K562 (cell line): Measurements from ENCODE around the gene INHA. TPM values are rescaled to one million over a fixed set of nuclear protein-coding genes. Genes with fewer than 3 reads are reported as not detected.

ENCODE experiments used
- ADNP ChIP-seq: fragments of 200-800 bp; sonication (Bioruptor generic); IDR thresholded peaks from 2 replicates; pipeline ENCODE4 v1.6.1; 2016; ENCODE audit warnings: missing genetic modification characterization, missing compliant biosample characterization
- CBX8 ChIP-seq: fragments of 200-600 bp; sonication (generic); IDR thresholded peaks from 2 replicates; pipeline ENCODE4 v1.6.1; 2012; ENCODE audit warnings: borderline replicate concordance, mixed run types, low read depth, mild to moderate bottlenecking, moderate library complexity, mixed read lengths, low read length, control low read depth, inconsistent platforms; ENCODE audit not compliant: poor library complexity, severe bottlenecking; ENCODE audit errors: extremely low read depth
- CHD2 ChIP-seq: IDR thresholded peaks from 2 replicates; pipeline ENCODE4 v1.6.1; 2011; ENCODE audit warnings: low read depth, low read length
- FOSL1 ChIP-seq: fragments of 200-800 bp; sonication (Bioruptor generic); conservative IDR thresholded peaks from 2 replicates; pipeline ENCODE4 v1.6.1; 2016; ENCODE audit warnings: missing genetic modification characterization, missing compliant biosample characterization
- FOXA3 ChIP-seq, 2 experiments: fragments of 450-650 bp in 1 of 2; sonication (generic) in 1 of 2; formaldehyde crosslinking; IDR thresholded peaks in 1 of 2; conservative IDR thresholded peaks in 1 of 2; 2 replicates each; pipeline versions ENCODE4 v1.4.0 to v1.8.0; 2020 to 2022; ENCODE audit warnings: mild to moderate bottlenecking in 2 of 2, missing genetic modification reagents in 1 of 2
- GATAD2A ChIP-seq: fragments of 450-650 bp; IDR thresholded peaks from 2 replicates; pipeline ENCODE4 v1.6.1; 2017
- HES1 ChIP-seq: fragments of 450-650 bp; IDR thresholded peaks from 2 replicates; pipeline ENCODE4 v1.6.1; 2016; ENCODE audit warnings: low read depth, mild to moderate bottlenecking, moderate library complexity
- KAT7 ChIP-seq: sonication (generic); formaldehyde crosslinking; IDR thresholded peaks from 2 replicates; pipeline ENCODE4 v1.8.0; 2022; ENCODE audit warnings: missing genetic modification reagents, mild to moderate bottlenecking, borderline replicate concordance
- TOE1 ChIP-seq, 2 experiments: fragments of 450-650 bp in 1 of 2; sonication (generic) in 1 of 2; formaldehyde crosslinking in 1 of 2; IDR thresholded peaks; 2 replicates each; pipeline versions ENCODE4 v1.7.1 to v1.8.0; 2016 to 2022; ENCODE audit warnings: borderline replicate concordance in 2 of 2, mild to moderate bottlenecking in 2 of 2, antibody characterized with exemption in 1 of 2, inconsistent platforms in 1 of 2, low read depth in 1 of 2, missing genetic modification reagents in 1 of 2, moderate library complexity in 1 of 2
- ZNF3 ChIP-seq: fragments of 250-450 bp; sonication (Bioruptor Pico); IDR thresholded peaks from 2 replicates; pipeline ENCODE4 v1.5.0; 2021; ENCODE audit warnings: mild to moderate bottlenecking, moderate library complexity
- ZNF561 ChIP-seq: fragments of 450-650 bp; formaldehyde crosslinking; conservative IDR thresholded peaks from 2 replicates; pipeline ENCODE4 v1.4.0; 2020; ENCODE audit warnings: mild to moderate bottlenecking, moderate library complexity
- ZNF584 ChIP-seq: fragments of 200-800 bp; sonication (Bioruptor generic); IDR thresholded peaks from 2 replicates; pipeline ENCODE4 v1.6.1; 2016; ENCODE audit warnings: low read depth, mild to moderate bottlenecking, missing genetic modification characterization, missing compliant biosample characterization
- ZNF644 ChIP-seq: fragments of 200-800 bp; sonication (Bioruptor generic); IDR thresholded peaks from 2 replicates; pipeline ENCODE4 v1.6.1; 2016; ENCODE audit warnings: low read depth, missing genetic modification characterization, missing compliant biosample characterization
- ZNF696 ChIP-seq: fragments of 250-450 bp; sonication (Bioruptor Pico); conservative IDR thresholded peaks from 2 replicates; pipeline ENCODE4 v1.4.0; 2020; ENCODE audit warnings: mild to moderate bottlenecking, moderate library complexity
- polyA plus RNA-seq, 8 experiments: library from polyadenylated mRNA; depleted of rRNA in 4 of 8; stranded (reverse) in 5 of 8; unstranded in 3 of 8; fragments of >200 nt; fragmentation: Nextera tagmentation in 2 of 8; fragmentation: Illumina TruSeq in 1 of 8; extraction: Ambion mirVana in 2 of 8; extraction: Trizol in 1 of 8; gene quantifications; 2 replicates each; pipeline versions ENCODE4 v1.2.1 to v1.2.3, GENCODE V29; 2011 to 2014; ENCODE audit warnings: inconsistent platforms in 1 of 8, missing spikeins in 1 of 8
- total RNA-seq, 7 experiments: library from RNA; depleted of rRNA in 6 of 7; stranded (reverse); fragments of >200 nt in 6 of 7; fragmentation: Illumina TruSeq in 2 of 7; extraction: Trizol in 2 of 7; gene quantifications; 2 replicates each; pipeline versions ENCODE4 v1.2.1 to v1.2.3, GENCODE V29; 2011 to 2021; ENCODE audit warnings: low replicate concordance in 1 of 7
- TF ChIP-seq, protein P1 (sequence below): fragments of 450-650 bp; IDR thresholded peaks from 2 replicates; pipeline ENCODE4 v1.6.1; 2016; ENCODE audit warnings: antibody characterized with exemption
- TF ChIP-seq, protein P2 (sequence below): fragments of 250-450 bp; sonication (Bioruptor Pico); IDR thresholded peaks from 2 replicates; pipeline ENCODE4 v1.5.0; 2021; ENCODE audit warnings: mild to moderate bottlenecking, borderline replicate concordance
- TF ChIP-seq, protein P3 (sequence below): fragments of 450-650 bp; IDR thresholded peaks from 2 replicates; pipeline ENCODE4 v1.6.1; 2016

Gene INHA
- total and polyA plus RNA-seq, 9 of the 15 experiments (the other 6 are each of a cell fraction or from before 2014, with no cell fraction given): 0.07 to 1.9 (median 0.40) TPM

- TF ChIP-seq, protein P1, sequence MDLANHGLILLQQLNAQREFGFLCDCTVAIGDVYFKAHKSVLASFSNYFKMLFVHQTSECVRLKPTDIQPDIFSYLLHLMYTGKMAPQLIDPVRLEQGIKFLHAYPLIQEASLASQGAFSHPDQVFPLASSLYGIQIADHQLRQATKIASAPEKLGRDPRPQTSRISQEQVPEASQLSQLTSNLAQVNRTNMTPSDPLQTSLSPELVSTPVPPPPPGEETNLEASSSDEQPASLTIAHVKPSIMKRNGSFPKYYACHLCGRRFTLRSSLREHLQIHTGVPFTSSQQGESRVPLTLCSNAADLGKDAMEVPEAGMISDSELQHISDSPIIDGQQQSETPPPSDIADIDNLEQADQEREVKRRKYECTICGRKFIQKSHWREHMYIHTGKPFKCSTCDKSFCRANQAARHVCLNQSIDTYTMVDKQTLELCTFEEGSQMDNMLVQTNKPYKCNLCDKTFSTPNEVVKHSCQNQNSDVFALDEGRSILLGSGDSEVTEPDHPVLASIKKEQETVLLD: no peak; the same call in 1 of the 2 replicates
- TF ChIP-seq ZNF584 (no peak), CBX8 (no peak), ADNP (tag) (peak; percentile 53; the same call in 1 of the 2 replicates), FOSL1 (tag) (peak; percentile 9; the same call in 1 of the 2 replicates), KAT7 (no peak), HES1 (no peak), FOXA3 (CRISPR knock-in tag; conservative IDR thresholded peaks at IDR 0.05 in 1 of 2, IDR thresholded peaks at IDR 0.05 in 1 of 2) (no peak), CHD2 (no peak), ZNF696 (CRISPR knock-in tag) (no peak), ZNF644 (tag) (peak; percentile 31; the same call in 1 of the 2 replicates), GATAD2A (no peak), ZNF3 (no peak), ZNF561 (CRISPR knock-in tag) (no peak), TOE1 (IDR thresholded peaks at IDR 0.05; ENCODE audit: borderline replicate concordance) (peak; percentile 6; the same call in 1 of the 2 replicates), TOE1 (CRISPR knock-in tag; IDR thresholded peaks at IDR 0.05; ENCODE audit: borderline replicate concordance, low read depth) (no peak)
- TF ChIP-seq, protein P2, sequence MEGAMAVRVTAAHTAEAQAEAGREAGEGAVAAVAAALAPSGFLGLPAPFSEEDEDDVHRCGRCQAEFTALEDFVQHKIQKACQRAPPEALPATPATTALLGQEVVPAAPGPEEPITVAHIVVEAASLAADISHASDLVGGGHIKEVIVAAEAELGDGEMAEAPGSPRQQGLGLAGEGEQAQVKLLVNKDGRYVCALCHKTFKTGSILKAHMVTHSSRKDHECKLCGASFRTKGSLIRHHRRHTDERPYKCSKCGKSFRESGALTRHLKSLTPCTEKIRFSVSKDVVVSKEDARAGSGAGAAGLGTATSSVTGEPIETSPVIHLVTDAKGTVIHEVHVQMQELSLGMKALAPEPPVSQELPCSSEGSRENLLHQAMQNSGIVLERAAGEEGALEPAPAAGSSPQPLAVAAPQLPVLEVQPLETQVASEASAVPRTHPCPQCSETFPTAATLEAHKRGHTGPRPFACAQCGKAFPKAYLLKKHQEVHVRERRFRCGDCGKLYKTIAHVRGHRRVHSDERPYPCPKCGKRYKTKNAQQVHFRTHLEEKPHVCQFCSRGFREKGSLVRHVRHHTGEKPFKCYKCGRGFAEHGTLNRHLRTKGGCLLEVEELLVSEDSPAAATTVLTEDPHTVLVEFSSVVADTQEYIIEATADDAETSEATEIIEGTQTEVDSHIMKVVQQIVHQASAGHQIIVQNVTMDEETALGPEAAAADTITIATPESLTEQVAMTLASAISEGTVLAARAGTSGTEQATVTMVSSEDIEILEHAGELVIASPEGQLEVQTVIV (CRISPR knock-in tag): no peak
- TF ChIP-seq, protein P3, sequence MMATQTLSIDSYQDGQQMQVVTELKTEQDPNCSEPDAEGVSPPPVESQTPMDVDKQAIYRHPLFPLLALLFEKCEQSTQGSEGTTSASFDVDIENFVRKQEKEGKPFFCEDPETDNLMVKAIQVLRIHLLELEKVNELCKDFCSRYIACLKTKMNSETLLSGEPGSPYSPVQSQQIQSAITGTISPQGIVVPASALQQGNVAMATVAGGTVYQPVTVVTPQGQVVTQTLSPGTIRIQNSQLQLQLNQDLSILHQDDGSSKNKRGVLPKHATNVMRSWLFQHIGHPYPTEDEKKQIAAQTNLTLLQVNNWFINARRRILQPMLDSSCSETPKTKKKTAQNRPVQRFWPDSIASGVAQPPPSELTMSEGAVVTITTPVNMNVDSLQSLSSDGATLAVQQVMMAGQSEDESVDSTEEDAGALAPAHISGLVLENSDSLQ: no peak
These were observed at the start of gene INHA (continued) for GRCh38 chr2:219572237-219573001.
